GM18951 (cell line): ENCODE measurements around the gene GOLGA6L10.
"Not testable (repeated sequence)": the region's sequence is repeated elsewhere in the genome, so short reads cannot be mapped to it uniquely, and the experiment has no call there.

Experiments used
- in situ Hi-C: fragments of 300-500 bp; cut with MboI; formaldehyde crosslinking; loops from one replicate; pipeline ENCODE4 v1.12.0; 2022; ENCODE audit warnings: low sequenced_read_pairs, mixed read lengths, inconsistent platforms; ENCODE audit not compliant: unreplicated experiment

GOLGA6L10 gene

DNA sequence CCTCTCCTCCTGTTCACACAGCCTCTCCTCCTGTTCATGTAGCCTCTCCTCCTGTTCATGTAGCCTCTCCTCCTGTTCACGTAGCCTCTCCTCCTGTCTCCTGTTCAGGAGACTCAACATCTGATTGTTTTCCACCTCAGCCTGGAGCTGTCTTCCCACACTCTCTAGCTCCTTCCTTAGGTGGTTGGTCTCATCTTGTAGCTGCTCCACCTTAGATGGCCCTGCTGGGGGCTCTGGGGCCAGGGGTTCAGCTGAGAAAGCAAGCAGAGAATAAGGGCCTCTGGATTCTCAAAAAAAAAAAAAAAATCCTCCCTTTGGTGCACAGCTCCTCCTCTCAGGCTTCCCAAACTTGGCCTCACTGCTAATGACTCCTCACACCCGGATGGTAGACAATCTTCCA lies 4.1 kb downstream of the GOLGA6L10 start:
- in situ Hi-C loops, result not testable (repeated sequence)

DNA sequence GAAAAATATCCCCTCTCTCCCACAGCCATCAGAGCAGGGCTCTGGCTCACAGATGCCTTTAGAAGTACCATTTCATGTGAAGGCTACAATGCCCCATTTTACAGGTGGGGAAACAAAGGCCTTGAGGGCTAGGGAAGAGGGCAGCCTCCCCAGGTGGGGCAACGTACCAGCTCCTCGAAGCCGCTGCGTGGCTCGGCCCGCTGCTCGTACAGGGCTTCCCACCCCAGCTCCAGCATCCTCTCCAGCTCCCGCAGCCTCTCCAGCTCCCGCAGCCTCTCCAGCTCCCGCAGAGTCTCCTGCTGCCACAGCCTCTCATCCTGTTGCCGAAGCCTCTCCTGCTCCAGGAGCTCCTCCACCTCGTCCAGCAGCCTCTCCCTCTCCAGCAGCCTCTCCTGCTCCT lies 4.9 kb downstream of the GOLGA6L10 start:
- in situ Hi-C loops, result not testable (repeated sequence)

DNA sequence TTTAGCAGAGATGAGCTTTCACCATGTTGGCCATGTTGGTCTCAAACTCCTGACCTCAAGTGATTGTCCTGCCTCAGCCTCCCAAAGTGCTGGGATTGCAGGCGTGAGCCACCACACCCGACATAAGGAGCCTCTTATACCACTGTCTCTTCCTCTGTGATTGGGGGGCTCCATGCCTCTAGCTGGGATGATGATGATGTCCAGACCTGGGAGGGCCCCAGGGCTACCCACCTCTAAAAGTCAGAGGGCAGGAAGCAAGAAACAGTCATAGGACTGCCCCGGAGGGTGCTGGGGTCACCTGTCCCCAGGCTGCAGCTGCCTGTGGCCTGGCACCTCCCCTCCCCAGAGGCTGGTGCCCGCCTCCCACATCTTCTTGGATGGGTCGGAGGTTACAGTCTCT lies 5.4 kb downstream of the GOLGA6L10 start:
- in situ Hi-C loops, result not testable (repeated sequence)

DNA sequence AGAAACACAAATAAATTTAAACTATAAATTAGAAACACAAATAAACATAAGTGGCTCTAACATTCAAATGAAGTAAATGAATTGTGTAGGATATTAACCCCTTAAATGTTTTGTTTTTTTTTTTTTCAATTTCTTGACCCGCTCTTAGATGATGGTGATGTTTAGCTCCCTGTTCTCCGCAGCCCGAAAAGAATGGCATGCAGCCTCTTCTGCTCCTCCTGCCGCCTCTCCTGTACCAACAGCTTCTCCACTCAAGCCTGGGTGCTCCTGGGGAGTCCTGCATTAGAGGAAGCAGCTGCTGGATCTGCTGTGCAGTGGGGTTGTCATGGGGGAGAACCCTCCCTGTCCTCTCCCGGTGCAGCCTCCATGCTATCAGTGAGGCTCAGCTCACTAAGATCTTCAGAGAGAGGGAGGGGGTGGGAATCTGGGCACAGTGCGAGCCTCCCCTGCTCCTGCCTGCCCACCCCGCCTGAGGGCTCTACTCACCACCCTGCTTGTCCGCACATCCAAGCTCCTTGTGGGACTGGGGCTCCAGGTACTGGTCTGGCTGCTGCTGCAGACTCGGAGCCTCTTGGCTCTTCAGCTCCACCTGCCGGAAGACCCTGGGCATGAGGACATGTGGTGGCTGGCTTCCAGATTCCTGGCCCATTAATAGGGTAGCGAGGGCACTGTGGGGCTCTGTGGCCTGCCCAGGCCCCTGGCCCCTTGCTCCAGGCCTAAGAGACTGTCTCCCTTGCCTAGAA lies 6.5 kb downstream of the GOLGA6L10 start:
- in situ Hi-C loops, result not testable (repeated sequence)

DNA sequence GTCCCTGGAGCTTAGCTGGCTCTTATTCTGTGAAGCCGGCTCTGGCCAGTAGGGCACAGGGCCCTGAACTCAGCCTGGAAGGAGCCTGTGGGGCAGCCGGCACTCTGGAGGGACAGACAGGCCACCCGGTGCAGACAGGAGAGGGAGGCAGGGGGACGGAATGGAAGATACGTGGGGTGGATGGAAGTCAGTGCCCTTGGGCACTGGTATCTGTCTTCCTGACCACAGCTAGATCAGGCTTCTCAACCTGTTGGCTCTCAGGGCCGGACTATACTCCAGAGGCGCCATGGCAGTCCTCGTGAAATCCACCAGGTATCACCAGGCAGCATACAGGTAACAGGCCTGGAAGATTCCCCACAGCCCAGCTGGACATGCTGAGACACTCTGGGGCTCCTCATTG lies 10.7 kb downstream of the GOLGA6L10 start:
- in situ Hi-C loops, result not testable (repeated sequence)

DNA sequence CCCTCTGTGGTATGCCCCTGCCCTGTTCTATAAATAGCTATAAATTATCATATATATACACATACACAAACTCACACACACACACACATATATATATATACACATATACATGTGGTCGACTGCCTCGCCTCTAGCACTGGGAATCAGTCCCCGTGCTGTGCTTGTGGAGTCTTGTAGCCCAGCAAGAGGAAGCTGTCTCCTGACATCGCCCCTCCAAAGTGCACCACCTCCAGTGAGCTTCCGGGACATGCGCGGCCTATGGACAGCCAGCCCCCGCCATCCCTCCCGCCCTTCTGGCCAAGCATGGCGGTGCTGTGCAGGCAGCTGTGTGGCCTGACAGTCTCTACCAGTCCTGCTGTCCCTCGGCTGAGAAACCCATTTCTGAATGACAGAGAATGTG lies 11.2 kb downstream of the GOLGA6L10 start:
- in situ Hi-C loops, result not testable (repeated sequence)

DNA sequence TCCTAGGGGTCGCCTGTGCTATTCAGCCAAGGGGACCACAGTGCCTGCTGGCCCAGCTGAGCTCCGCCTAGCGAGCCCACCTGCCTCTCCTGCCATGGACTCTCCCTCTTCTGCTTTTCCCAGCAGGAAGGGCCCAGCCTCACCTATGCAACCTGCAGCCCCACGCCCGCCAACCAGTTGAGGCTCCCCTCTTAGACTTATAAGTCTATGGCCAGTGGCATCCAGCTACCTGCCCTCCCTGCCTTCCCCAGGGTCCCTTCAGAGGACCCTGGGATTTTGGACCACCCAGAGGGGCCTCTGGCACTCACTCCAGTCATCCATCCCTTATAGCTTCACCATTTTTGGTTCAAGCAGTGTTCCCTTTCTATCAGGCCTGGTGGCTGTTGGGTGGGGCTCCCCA lies 12.2 kb downstream of the GOLGA6L10 start:
- in situ Hi-C loops, result not testable (repeated sequence)

DNA sequence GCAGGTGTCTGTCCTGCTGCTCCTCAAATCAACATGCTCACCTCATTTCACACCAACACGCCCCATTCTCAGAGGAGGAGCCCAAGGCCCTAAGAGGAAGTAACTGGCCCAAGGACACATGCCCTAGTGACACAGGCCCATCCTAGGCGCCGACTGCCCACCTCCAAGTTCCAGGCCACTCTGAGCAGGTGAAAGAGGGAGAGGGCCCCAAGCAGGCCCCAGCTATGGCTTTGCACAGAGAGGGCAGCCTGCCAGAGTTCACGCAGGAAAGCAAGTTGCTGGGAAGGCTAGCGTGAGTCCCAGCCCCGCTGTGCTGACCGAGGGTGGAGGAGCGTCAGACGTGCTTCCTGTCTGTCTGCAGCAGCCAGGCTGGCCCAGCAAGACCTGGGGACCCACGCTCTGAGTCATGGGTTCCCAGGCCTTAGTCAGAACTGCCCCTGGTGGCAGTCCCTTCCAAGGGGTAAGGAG lies 13.1 kb downstream of the GOLGA6L10 start:
- in situ Hi-C loops, result not testable (repeated sequence)

DNA sequence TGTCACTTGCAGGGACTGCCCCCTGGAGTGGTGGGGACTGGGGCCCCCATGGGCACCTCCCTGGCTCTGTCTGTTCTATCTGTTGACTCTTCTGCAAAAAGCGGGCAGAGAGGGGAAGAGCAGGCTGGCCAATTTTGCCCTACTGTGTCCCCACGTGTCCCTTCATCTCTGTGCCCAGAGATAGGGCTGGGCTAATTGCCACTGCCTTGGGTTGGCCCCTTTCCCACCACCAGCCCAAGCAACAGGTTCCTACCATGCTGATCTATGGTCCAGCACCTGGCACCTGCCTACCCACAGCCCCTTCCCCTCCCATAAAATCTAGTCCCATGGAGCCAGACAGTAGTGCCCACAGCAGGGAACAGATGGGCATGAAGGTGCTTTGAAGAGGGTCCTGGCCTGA lies 14.3 kb downstream of the GOLGA6L10 start:
- in situ Hi-C loops, result not testable (repeated sequence)

DNA sequence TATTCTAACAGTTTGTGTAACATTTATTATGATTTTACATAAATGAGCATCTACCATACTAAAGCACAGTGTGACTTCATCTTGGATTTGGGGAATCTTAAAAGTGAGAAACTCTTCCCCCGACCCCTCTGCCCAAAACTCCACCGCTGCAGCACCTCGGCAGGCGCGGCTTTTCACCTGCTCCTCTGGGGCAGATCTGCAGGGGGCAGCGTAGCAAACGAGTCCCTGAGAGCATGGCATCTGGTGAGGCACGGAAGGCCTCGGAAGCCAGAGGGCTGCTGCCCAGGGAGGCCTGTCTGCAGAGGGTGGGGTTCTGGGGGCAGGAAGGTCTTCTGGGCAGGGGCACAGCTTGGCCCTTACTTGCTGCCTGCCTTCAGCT lies 14.7 kb downstream of the GOLGA6L10 start:
- in situ Hi-C loops, result not testable (repeated sequence)

DNA sequence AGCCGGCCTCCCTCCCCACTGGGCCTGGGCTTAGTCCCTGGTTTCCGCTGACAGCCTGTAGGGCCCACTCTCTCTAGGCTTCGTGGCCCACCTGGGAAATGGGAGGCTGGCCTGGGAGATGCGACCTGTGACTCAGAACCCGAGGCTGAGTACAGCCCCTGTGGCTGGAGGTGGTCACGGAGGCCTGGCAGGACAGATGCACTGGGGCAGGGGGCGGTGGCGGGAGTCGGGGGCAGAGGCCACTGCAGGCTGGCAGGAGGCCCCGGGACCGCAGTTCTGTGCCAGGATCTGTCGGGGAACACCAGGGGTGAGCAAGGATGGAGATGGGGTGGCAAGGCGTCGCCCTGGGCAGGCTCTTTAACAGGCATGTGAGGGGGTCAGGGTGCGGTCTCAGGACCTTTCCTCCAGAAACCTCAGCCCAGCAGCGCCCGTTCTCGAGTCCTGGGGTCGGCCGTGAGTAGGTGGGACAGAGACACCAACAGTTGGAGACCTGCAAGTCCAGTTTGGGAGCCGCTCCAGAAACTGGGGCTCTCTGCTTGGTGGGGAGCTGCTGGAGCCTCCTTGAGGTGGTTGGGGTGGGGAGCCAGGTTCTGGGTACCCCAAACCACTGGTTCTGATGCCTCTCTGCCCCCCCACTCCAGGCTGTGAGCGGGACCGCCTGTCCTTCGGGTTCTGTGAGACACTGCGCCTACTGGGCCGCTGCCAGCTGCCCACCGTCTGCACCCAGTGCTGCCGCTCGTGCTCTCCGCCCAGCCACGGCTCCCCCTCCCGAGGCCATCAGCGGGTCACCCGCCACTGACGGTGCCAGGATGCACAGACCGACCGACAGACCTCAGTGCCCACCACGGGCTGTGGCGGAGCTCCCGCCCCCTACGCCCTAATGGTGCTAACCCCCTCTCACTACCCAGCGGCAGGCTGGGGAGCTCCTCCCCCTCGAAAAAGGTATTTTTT lies 15.4 kb downstream of the GOLGA6L10 start:
- in situ Hi-C loops, result not testable (repeated sequence)

DNA sequence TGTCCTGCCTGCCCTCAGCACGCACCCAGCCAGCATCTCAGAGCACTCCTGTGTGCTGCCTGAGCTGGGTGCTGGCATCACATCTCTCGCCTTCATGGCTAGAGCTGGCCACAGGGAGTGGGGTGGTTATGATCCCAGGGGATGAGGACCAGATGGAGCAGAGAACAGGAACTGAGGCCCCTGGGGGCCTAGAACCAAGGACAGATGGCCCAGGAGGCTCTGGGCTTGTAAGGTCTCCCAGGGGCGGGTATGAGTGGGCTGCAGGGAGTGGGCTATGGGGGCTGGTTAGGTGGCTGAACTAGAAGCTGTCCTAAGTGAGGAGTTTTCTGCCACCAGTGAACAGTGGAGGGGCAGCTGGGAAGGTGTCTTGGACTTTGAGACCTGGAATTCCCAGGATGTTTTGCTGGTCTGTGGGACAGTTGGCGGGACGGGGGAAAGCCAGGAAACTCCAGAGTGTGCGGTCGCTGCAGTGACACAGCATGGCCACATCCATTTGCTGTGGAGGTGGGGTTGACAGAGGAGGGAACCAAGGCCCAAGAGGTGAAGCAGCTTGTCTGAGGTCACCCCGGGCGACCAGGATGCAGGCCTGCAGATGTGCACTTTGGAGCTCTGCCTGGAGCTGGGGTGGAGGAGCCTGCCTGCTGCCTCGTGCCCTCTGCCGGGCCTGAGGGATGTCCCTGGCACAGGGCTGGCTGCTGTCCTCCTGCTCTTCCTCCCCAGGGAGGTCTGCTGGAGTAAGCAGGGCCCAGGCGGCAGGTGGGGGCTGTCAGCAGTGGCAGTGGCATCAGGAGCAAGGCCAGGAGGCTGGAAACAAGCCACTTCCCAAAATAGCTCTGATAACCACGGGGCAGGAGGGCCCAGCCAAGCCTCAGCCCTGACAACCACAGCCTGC lies 16.3 kb downstream of the GOLGA6L10 start:
- in situ Hi-C loops, result not testable (repeated sequence)

DNA sequence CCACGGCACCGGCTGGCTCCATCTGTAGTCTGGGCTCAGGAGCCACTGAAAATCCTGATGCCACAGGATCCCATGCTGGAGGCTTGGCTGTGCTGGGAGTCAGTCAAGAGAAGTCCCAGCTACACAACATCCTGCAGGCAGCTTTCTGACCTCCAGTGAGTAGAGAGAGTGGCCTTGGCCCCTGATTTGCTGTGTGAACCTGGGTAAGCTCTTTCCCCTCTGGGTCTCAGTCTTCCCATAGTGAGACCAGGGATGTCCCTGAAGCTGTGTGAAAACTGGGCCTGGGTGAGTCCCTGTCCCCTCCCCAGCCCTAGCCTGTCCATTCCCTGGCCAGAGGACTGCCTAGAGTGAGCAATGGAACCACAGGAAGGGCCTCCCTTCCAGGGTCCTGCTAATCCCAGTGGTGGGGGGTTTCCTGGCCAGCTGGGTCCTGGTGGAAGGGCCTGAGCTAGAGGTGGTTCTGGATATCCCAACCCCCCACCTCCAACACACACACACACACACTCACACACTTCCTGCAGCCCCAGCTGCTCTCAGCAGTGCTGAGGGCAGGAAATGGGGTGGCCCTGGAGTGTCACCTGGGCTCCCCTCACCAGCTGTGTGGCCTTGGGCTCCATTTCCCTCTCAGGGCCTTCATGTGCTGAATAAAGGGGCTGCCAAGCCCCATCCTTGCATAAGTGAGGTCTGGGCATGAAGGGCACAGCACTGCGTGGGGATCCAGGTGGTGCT lies 17.5 kb downstream of the GOLGA6L10 start:
- in situ Hi-C loops, result not testable (repeated sequence)

DNA sequence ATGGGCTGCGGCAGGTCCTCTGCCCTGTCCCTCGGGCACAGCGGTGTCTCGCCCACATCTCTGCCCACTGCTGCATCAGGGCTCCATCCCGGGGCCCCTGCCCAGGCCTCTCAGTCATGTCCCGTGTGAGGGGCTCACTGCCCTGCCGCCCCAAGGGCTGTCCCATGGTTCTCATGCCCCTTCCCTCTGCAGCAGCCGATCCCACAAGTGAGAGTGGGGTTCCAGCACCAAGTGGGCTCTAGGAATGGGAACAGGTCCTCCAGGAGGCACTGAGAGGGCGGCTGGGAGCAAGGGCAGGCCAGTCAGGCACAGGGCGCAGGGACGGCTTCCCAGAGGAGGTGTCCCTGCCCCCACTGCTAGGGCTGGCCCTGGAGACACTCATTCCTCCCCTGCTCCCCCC lies 18.4 kb downstream of the GOLGA6L10 start:
- in situ Hi-C loops, result not testable (repeated sequence)

DNA sequence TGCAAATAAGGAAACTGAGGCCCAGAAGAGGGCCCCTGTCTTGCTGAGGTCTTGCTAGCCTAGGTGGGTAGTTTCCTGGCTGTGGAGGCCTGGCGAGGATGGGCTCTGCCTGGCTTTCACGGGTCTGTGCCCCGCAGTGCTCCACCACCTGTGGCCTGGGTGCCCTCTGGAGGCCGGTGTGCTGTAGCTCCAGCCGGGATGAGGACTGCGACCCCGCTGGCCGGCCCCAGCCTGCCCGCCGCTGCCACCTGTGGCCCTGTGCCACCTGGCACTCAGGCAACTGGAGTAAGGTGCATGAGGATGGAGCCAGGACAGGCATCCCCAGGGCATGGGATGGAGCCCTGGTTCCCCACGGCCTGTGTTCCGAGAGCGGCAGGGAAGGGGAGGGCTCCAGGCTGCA lies 20.2 kb downstream of the GOLGA6L10 start:
- in situ Hi-C loops, result not testable (repeated sequence)

DNA sequence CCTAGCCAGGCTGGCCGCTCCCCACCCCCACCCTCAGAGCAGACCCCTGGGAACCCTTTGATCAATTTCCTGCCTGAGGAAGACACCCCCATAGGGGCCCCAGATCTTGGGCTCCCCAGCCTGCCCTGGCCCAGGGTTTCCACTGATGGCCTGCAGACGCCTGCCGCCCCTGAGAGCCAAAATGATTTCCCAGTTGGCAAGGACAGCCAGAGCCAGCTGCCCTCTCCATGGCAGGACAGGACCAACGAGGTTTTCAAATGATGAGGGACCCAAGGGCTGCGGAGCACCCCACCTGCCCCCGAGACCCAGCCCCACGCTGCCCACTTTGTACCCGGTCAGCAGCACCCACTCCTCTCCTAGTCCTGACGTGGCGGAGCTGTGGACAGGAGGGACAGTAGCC lies 21.9 kb downstream of the GOLGA6L10 start:
- in situ Hi-C loops, result not testable (repeated sequence)

DNA sequence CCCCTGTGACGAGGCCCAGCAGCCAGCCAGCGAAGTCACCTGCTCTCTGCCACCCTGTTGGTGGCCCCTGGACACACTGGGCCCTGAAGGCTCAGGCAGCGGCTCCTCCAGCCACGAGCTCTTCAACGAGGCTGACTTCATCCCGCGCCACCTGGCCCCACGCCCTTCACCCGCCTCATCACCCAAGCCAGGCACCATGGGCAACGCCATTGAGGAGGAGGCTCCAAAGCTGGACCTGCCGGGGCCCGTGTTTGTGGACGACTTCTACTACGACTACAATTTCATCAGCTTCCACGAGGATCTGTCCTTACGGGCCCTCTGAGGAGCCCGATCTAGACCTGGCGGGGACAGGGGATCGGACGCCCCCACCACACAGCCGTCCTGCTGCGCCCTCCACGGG lies 22.4 kb downstream of the GOLGA6L10 start:
- in situ Hi-C loops, result not testable (repeated sequence)

DNA sequence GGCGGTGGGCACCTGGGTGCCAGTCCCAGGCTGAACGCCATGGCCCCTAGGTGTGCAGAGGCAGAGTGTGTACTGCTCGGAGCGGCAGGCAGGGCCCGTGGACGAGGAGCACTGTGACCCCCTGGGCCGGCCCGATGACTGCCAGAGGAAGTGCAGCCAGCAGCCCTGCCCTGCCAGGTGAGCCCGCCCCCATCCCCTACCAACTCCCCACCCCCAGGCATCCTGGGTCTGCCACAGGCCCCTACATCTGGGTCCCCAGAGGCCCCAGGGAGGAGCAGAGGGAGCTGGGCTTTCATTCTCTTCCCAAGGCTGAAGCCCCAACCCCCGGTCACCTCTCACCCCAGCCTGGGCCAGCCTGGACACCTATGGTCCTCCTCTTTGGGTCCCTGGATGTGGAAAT lies 23.6 kb downstream of the GOLGA6L10 start:
- in situ Hi-C loops, result not testable (repeated sequence)

DNA sequence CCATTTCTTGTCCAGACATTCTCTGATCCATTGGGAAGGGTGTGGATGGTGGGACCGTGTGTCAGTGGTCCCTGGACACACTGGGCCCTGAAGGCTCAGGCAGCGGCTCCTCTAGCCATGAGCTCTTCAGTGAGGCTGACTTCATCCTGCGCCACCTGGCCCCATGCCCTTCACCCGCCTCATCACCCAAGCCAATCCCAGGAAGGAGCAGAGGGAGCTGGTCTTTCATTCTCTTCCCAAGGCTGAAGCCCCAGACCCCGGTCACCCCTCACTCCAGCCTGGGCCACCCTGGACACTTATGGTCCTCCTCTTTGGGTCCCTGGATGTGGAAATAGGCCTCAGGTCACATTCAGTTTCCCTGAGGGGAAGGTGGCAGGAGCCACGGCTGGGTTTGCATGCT lies 24.4 kb downstream of the GOLGA6L10 start:
- in situ Hi-C loops, result not testable (repeated sequence)
